GM18867 (cell line): ENCODE results near the gene BTNL2.
"Not testable (repeated sequence)": the region's sequence is repeated elsewhere in the genome, so short reads cannot be mapped to it uniquely, and the experiment has no call there.

Experiments
- ATAC-seq: cut with Tn5 transposase; IDR thresholded peaks from one replicate; pipeline ENCODE4 v1.9.1; 2021; ENCODE audit warnings: mild to moderate bottlenecking, moderate library complexity; ENCODE audit not compliant: unreplicated experiment

Gene BTNL2

GRCh38 chr6:32370505-32370904, 36.5 kb downstream of the BTNL2 start:
- ATAC-seq, result no peak

GRCh38 chr6:32369660-32370059, 37.3 kb downstream of the BTNL2 start:
- ATAC-seq, result no peak

GRCh38 chr6:32367644-32368043, 39.3 kb downstream of the BTNL2 start:
- ATAC-seq, result no peak

GRCh38 chr6:32359225-32359624, 47.8 kb downstream of the BTNL2 start:
- ATAC-seq, result not testable (repeated sequence)

- ATAC-seq, result not testable (repeated sequence)
Measured at GRCh38 chr6:32358548-32358947, 48.4 kb downstream of the BTNL2 start.

GRCh38 chr6:32355018-32355417, 52.0 kb downstream of the BTNL2 start:
- ATAC-seq, result no peak

- no peak for ATAC-seq
Measured at GRCh38 chr6:32353348-32353747, 53.6 kb downstream of the BTNL2 start.
